Measurements from ENCODE around the gene ICAM5.
"Not testable (repeated sequence)": the region's sequence is repeated elsewhere in the genome, so short reads cannot be mapped to it uniquely, and the experiment has no call there.

Gene ICAM5

GRCh38 chr19:10270616-10271394, 18.9 kb upstream of the ICAM5 start, which contains the start of gene ICAM1:
Gene ICAM1, plus strand, starts transcription at chr19:10271120. Its CDS starts 40 bp downstream, at chr19:10271160.
- DNase-seq (ENCODE audit: low read depth in 2 of 2): no peak

GRCh38 chr19:10271543-10272086, 18.1 kb upstream of the ICAM5 start:
- DNase-seq (ENCODE audit: low read depth in 2 of 2): no peak

- no peak for DNase-seq (ENCODE audit: low read depth in 2 of 2)
Observed at GRCh38 chr19:10274589-10274988, 15.2 kb upstream of the ICAM5 start.

GRCh38 chr19:10277795-10278589, 11.8 kb upstream of the ICAM5 start:
- no peak for DNase-seq (ENCODE audit: low read depth in 2 of 2)

- no peak for DNase-seq (ENCODE audit: low read depth in 2 of 2)
Observed at GRCh38 chr19:10278935-10279334, 10.8 kb upstream of the ICAM5 start.

- no peak for DNase-seq (ENCODE audit: low read depth in 2 of 2)
Observed at GRCh38 chr19:10279737-10280442, 9.9 kb upstream of the ICAM5 start.

- not testable (repeated sequence) for DNase-seq (ENCODE audit: low read depth in 2 of 2)
Observed at GRCh38 chr19:10282043-10282442, 7.7 kb upstream of the ICAM5 start.

- no peak for DNase-seq (ENCODE audit: low read depth in 2 of 2)
Observed at GRCh38 chr19:10283301-10284064, 6.3 kb upstream of the ICAM5 start.

- DNase-seq (ENCODE audit: low read depth in 2 of 2): no peak
Observed at GRCh38 chr19:10284065-10284959, 5.4 kb upstream of the ICAM5 start.

- no peak for DNase-seq (ENCODE audit: low read depth in 2 of 2)
Observed at GRCh38 chr19:10284960-10285278, 4.8 kb upstream of the ICAM5 start.

GRCh38 chr19:10285393-10285792, 4.4 kb upstream of the ICAM5 start:
- no peak for DNase-seq (ENCODE audit: low read depth in 2 of 2)

GRCh38 chr19:10286803-10287737, 2.7 kb upstream of the ICAM5 start, which contains the start of gene ICAM4:
Gene ICAM4, plus strand, starts transcription at chr19:10286955. Its CDS starts 58 bp downstream, at chr19:10287013.
- no peak for DNase-seq (ENCODE audit: low read depth in 2 of 2)

- DNase-seq (ENCODE audit: low read depth in 2 of 2): no peak
Observed at GRCh38 chr19:10288662-10289166, 1.0 kb upstream of the ICAM5 start.

GRCh38 chr19:10289167-10289835, 451 bp upstream of the ICAM5 start:
- no peak for DNase-seq (ENCODE audit: low read depth in 2 of 2)

GRCh38 chr19:10290357-10290875, 664 bp downstream of the ICAM5 start:
- no peak for DNase-seq (ENCODE audit: low read depth in 2 of 2)

- no peak for DNase-seq (ENCODE audit: low read depth in 2 of 2)
Observed at GRCh38 chr19:10290876-10291553, 1.3 kb downstream of the ICAM5 start.

GRCh38 chr19:10291554-10292205, 1.9 kb downstream of the ICAM5 start:
- no peak for DNase-seq (ENCODE audit: low read depth in 2 of 2)

All from fibroblast of skin of left quadriceps (primary cell).